ENCODE data around the gene LRR1.

Gene LRR1

GRCh38 chr14:49598485-49599300 lies at the start of gene LRR1:
Gene LRR1, plus strand, starts transcription at chr14:49598940. Its CDS starts 81 bp downstream, at chr14:49599021.
- DNase-seq (ENCODE audit: low read depth, low spot score), result peak; percentile 93

DNA sequence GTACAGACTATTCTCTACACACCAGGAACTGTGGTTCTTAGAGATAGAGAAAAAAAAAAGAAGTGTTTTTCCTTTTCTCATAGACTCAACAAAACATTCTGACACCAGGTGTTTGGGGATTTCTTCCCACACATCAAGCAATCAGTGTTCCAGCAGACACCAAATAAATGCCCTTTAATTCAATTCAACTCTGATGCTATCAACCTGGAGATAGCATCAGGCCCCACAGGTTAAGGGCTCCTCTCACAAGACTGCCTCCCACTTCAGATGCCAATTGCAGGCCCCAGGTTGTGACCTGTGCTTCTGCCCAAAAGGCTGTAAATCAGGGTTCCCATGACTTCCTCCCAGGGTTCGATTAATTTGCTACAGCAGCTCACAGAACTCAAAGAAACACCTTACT lies 49.3 kb upstream of the LRR1 start:
- DNase-seq (ENCODE audit: low read depth, low spot score), result no peak

- peak; percentile 13 for DNase-seq (ENCODE audit: low read depth, low spot score)
Observed at GRCh38 chr14:49549881-49550280, 48.9 kb upstream of the LRR1 start.

DNA sequence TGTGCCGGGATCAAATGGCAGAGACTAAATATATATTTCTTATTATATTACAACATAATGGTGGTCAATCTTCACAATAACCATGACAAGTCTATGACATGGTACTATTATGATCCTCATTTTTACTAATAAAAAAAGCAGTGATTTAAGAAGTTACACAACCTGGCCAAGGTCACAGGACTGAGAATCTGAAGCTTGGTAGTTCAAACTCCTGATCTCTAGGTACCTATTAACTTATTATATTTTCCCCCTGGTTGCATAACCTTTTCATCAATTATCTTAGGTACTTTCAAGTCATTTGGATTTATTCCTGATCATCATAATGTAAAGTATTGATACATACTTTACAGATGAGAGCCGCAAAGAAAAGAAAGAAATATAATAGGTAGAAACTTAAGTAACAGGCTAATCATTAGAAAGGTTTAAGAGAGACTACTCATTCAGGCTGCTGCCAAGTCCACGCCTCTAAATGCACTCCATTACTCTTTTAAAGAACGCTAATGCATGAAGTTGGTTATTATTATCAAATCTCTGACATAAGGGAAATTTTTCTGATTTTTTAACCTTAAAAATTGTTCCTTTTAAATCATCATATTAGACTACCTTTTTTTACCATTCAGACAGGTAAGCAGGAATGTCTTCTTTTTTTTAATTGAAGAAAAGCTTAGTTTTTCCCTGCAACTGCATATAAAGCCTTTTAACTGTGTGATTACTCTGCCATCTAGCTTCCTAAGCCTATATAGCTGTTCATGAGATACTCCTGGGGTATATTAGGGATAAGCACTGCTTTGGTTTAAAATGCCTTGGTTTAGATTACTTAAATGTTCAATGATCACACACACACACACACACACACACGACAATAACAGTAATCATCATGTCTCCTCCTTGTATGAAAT lies 48.2 kb upstream of the LRR1 start:
- peak; percentile 14 for DNase-seq (ENCODE audit: low read depth, low spot score)

DNA sequence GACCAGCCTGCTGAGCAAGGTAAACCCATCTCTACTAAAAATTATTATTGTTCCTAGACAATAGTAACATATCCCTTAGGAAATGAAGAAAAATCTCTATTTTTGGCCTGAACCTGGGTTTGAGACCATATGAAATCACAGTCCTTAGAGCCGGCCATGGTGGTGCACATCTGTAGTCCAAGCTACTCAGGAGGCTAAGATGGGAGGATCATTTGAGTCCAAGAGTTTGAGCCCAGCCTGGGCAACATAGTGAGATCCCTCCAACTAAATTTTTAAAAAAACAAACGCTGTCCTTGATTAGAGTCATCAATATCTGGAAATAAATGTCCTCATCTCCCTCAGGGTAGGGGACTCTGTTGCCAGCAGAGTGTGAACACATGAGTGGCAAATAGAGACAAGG lies 47.2 kb upstream of the LRR1 start:
- no peak for DNase-seq (ENCODE audit: low read depth, low spot score)

- no peak for DNase-seq (ENCODE audit: low read depth, low spot score)
Observed at GRCh38 chr14:49553106-49553505, 45.6 kb upstream of the LRR1 start.

GRCh38 chr14:49553892-49554291 lies 44.8 kb upstream of the LRR1 start:
- DNase-seq (ENCODE audit: low read depth, low spot score), result no peak

GRCh38 chr14:49559979-49560768 lies 38.6 kb upstream of the LRR1 start:
- no peak for DNase-seq (ENCODE audit: low read depth, low spot score)

- no peak for DNase-seq (ENCODE audit: low read depth, low spot score)
Observed at GRCh38 chr14:49566714-49567113, 32.0 kb upstream of the LRR1 start.

GRCh38 chr14:49569281-49569680 lies 29.5 kb upstream of the LRR1 start:
- DNase-seq (ENCODE audit: low read depth, low spot score), result no peak

GRCh38 chr14:49574038-49574437 lies 24.7 kb upstream of the LRR1 start:
- DNase-seq (ENCODE audit: low read depth, low spot score), result no peak

- no peak for DNase-seq (ENCODE audit: low read depth, low spot score)
Observed at GRCh38 chr14:49578141-49578540, 20.6 kb upstream of the LRR1 start.

DNA sequence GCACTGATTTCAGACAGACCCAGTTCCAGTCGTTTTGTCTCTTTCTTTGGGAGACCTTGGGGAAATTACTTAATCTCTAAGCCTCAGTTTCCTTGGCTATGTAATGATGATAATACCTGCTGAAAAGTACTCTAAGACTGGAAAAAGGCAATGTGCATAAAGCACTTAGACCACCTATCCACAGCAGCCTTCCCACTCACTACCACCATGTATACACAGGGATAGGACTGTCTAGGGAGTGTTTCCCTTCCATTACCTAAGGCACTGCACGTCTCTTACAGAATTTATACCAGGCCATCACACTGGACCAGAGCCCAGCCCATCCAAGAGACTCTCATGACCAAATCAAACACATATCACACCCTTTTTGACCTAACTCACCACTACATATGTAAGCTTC lies 18.9 kb upstream of the LRR1 start:
- DNase-seq (ENCODE audit: low read depth, low spot score), result no peak

- no peak for DNase-seq (ENCODE audit: low read depth, low spot score)
Observed at GRCh38 chr14:49581209-49582112, 17.3 kb upstream of the LRR1 start.

DNA sequence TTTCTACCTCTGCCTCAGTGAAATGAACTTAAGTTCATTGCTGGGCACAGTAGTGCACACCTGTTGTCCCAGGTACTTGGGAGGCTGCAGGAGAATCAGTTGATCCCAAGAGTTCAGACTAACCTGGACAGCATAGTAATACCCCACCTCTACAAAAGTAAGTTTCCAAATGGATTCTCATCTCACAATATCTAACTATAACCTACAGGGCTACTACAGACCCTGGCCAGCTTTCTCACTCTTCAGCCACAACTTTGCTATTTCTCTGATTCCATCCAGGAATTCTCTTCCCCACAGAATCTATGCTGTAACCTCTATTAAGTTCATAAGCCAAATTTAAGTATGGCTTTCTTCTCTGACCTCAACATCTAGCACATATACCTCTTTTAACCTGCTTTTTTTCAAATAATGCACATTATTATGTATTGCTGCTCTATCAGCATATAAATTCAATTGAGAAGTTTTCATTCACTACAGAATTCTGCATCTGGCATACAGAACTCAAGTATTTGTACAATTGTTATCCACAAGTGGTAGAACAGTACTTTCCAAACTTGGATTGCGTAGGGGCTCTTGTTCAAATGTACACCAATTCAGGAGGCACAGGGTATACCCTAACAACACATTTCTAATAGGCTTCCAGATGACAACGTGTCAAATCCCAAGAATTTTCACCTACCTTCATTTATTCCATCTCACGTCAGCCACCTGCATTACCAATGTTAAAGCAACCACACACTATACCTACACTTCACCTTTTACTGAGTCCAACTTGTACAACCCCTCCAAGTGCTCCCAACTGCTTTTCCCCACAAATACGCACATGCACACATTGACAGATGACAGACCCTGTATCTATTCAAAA lies 16.4 kb upstream of the LRR1 start:
- DNase-seq (ENCODE audit: low read depth, low spot score), result no peak

GRCh38 chr14:49583629-49584028 lies 15.1 kb upstream of the LRR1 start:
- DNase-seq (ENCODE audit: low read depth, low spot score), result no peak

GRCh38 chr14:49584058-49584457 lies 14.7 kb upstream of the LRR1 start:
- no peak for DNase-seq (ENCODE audit: low read depth, low spot score)

DNA sequence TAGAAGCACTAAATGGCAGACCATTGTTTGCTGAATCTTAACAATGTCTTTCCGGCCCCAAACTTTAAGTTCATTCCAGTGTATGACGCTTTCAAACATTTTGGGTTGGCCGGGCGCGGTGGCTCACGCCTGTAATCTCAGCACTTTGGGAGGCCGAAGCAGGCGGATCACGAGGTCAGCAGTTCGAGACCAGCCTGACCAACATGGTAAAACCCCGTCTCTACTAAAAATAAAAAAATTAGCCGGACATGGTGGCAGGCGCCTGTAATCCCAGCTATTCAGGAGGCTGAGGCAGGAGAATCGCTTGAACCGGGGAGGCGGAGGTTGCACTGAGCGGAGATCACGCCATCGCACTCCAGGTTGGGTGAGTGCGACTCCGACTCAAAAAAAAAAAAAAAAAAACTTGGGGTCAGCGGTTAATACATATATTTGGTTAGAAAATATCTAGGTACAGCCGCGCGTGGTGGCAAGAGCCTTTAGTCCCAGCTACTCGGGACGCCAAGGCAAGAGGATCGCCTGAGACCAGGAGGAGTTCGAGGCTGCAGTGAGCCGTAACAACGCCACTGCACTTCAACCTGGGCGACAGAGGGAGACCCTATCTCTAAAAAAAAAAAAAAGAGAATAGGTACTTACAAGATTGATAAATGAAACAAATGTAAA lies 13.6 kb upstream of the LRR1 start:
- peak; percentile 22 for DNase-seq (ENCODE audit: low read depth, low spot score)

Measured in astrocyte of the hippocampus (primary cell).